Measurements from ENCODE around the gene NIM1K. TPM values are rescaled to one million over a fixed set of nuclear protein-coding genes. Genes with fewer than 3 reads are reported as not detected.

NIM1K gene
- total and polyA plus RNA-seq, 2 of the 4 experiments (the other 2 are of a cell fraction) = 0.54 to 0.68 TPM

- H2BK120ac ChIP-seq (ENCODE audit: low read depth, low read length) = peak within 1 kb of the TSS; percentile 64
- peak within 1 kb of the TSS; percentile 63 for H3K9ac ChIP-seq (ENCODE audit: low read depth, low read length)
- H3K4me2 ChIP-seq (ENCODE audit: low read depth, low read length) = peak within 1 kb of the TSS; percentile 89
- H2AK5ac ChIP-seq (ENCODE audit: low read depth, low read length) = peak within 1 kb of the TSS; percentile 45; the same call in 1 of the 2 replicates
- in situ Hi-C loops (cut with MboI; ENCODE audit: low sequenced_read_pairs) (loop anchor here (25.0 kb wide), 1 partner anchor 201 kb away; the partner anchor contains the start of gene ZNF131), dilution Hi-C loops (cut with HindIII; ENCODE audit: low sequenced_read_pairs, unreplicated experiment) (no loop called here), intact Hi-C loops (cut with micrococcal nuclease) (loop anchor here (2.0 to 5.0 kb wide), 3 partner anchors 169 to 321 kb away; partner anchors contain the start of genes TMEM267 and ZNF131)
- H3K79me1 ChIP-seq (ENCODE audit: low read depth in 1 of 2, low read length in 2 of 2) = peaks cover 9 to 25% of the 10 kb centered on the region in 2 experiments
- H3K4ac ChIP-seq (ENCODE audit: low read depth, low read length) = peak within 1 kb of the TSS; percentile 73
- H3K56ac ChIP-seq (ENCODE audit: extremely low read depth, insufficient read depth, low read length) = no peak within 1 kb of the TSS
- DNase-seq (peak; percentile 100), ATAC-seq (ENCODE audit: low read depth) (peak; percentile 97)
- peak within 1 kb of the TSS; percentile 6; the same call in 1 of the 2 replicates for H2BK20ac ChIP-seq (ENCODE audit: low read depth, low read length)
- ChIA-PET CTCF (interaction anchor here (1.1 kb wide), 1 partner anchor 74 kb away, joined by 3 read pairs; no protein-coding TSS in a partner anchor), POLR2A (ENCODE audit: unreplicated experiment) (interaction anchor here (0.5 to 0.6 kb wide), 2 partner anchors 11 to 19 kb away, joined by 3 to 4 read pairs; no protein-coding TSS in a partner anchor)
- peaks cover 5% of the 10 kb centered on the region for H3K9me1 ChIP-seq (ENCODE audit: insufficient read depth, low read length)
- peaks cover 2% of the 10 kb centered on the region; the same call in 1 of the 2 replicates for H3K4me1 ChIP-seq (ENCODE audit: control insufficient read depth, insufficient read depth, low read length)
- H3K23ac ChIP-seq (ENCODE audit: low read depth, low read length) = peak within 1 kb of the TSS; percentile 70
- peak within 1 kb of the TSS; percentile 86 for H2AK9ac ChIP-seq (replicated peaks; ENCODE audit: low read depth, low read length, poor library complexity)
- peak within 1 kb of the TSS; percentile 63; the same call in 1 of the 2 replicates for H3K14ac ChIP-seq (replicated peaks; ENCODE audit: low read depth, low read length)
- no TSS peak for BruUV-seq (replicated peaks)
- peak within 1 kb of the TSS; percentile 63 for H2BK5ac ChIP-seq (ENCODE audit: low read depth, low read length, poor library complexity, severe bottlenecking)
- peak within 1 kb of the TSS; percentile 32 to 55; a peak in 3 of 4 replicates for H4K8ac ChIP-seq (ENCODE audit: low read depth in 2 of 2, low read length in 2 of 2)
- no peak within 1 kb of the TSS for H3K18ac ChIP-seq (ENCODE audit: low read depth, low read length)
- no peaks in the 10 kb centered on the region; the same call in 1 of the 2 replicates for H4K20me1 ChIP-seq (ENCODE audit: insufficient read depth, low read length)
- H3K27ac ChIP-seq (ENCODE audit: insufficient read depth, low read length) = peak within 1 kb of the TSS; percentile 72
- H3K27me3 ChIP-seq (ENCODE audit: control insufficient read depth, insufficient read depth, low read length) = no peaks in the 10 kb centered on the region
- WGBS, 2 experiments (ENCODE audit: extremely low coverage in 2 of 2, insufficient read length in 1 of 2) = 0% methylated on average over 27 of the region's 70 CpGs; no CpG with 5 or more reads in 1 of the 2 experiments
- 0 out of 3 replicates have a peak within 1 kb of the TSS, but pooled peaks have one; percentile 9 for H2BK15ac ChIP-seq (ENCODE audit: low read depth, low read length)
- no peaks in the 10 kb centered on the region for H3K36me3 ChIP-seq (ENCODE audit: control insufficient read depth, insufficient read depth, low read length)
- peak within 1 kb of the TSS; percentile 82 for H4K5ac ChIP-seq (ENCODE audit: low read depth, low read length)
- H2AFZ ChIP-seq (replicated peaks; ENCODE audit: low read length, poor library complexity) = peak within 1 kb of the TSS; percentile 97
- peak within 1 kb of the TSS; percentile 69 for H3K4me3 ChIP-seq (ENCODE audit: insufficient read depth, low read depth, low read length)
- H3K9me3 ChIP-seq (ENCODE audit: control insufficient read depth, insufficient read depth, low read length) = no peaks in the 10 kb centered on the region
- H4K91ac ChIP-seq (ENCODE audit: insufficient read depth, low read depth, low read length) = no peak within 1 kb of the TSS; the same call in 1 of the 2 replicates
- TF ChIP-seq CHD1 (IDR thresholded peaks at IDR 0.05; ENCODE audit: low read depth, low read length) = no peak; the same call in 1 of the 2 replicates
- TF ChIP-seq MAZ (IDR thresholded peaks at IDR 0.05; ENCODE audit: borderline replicate concordance, low read depth, low read length) = no peak
- TF ChIP-seq ELK1 (IDR thresholded peaks at IDR 0.05; ENCODE audit: borderline replicate concordance, low read depth, low read length) = no peak
- no peak for TF ChIP-seq SMC3 (IDR thresholded peaks at IDR 0.05; ENCODE audit: low read depth, low read length)
- no peak for TF ChIP-seq CEBPB (IDR thresholded peaks at IDR 0.05; ENCODE audit: low read depth, low read length)
- TF ChIP-seq RAD21 (IDR thresholded peaks at IDR 0.05; ENCODE audit: low read length) = no peak
- TF ChIP-seq POLR2A (IDR thresholded peaks at IDR 0.05; ENCODE audit: low read depth, low read length) = peak; percentile 97
- TF ChIP-seq CTCF (conservative IDR thresholded peaks at IDR 0.05; ENCODE audit: low read depth, low read length) = 0 out of 2 replicates have a peak, but pooled peaks have one; percentile 2
- TF ChIP-seq MAFK (IDR thresholded peaks at IDR 0.05; ENCODE audit: low read depth, low read length) = no peak
- TF ChIP-seq USF2 (IDR thresholded peaks at IDR 0.05; ENCODE audit: low read depth, low read length) = peak; percentile 79
- TF ChIP-seq NFE2L2 (IDR thresholded peaks at IDR 0.05; ENCODE audit: low read depth, low read length) = peak; percentile 53; the same call in 1 of the 2 replicates
- no peak for TF ChIP-seq RCOR1 (IDR thresholded peaks at IDR 0.05; ENCODE audit: insufficient replicate concordance, low read length)
Observed at GRCh38 chr5:43313035-43313853, 121.2 kb downstream of the NIM1K start, which contains the start of gene HMGCS1. TSS of gene HMGCS1 (minus strand) at chr5:43313412. CDS start at chr5:43298965, 14,447 bp downstream.

Data from IMR-90 (cell line).